NOMO-1 treated with dmso at 0.1 percent for 144 hours (cell line): ENCODE results near the gene KIF26A.

Source experiments
- DNase-seq: peaks from one replicate; lab custom pipeline; 2025; ENCODE audit not compliant: unreplicated experiment; lab: John Stamatoyannopoulos, UW

The KIF26A gene

DNA sequence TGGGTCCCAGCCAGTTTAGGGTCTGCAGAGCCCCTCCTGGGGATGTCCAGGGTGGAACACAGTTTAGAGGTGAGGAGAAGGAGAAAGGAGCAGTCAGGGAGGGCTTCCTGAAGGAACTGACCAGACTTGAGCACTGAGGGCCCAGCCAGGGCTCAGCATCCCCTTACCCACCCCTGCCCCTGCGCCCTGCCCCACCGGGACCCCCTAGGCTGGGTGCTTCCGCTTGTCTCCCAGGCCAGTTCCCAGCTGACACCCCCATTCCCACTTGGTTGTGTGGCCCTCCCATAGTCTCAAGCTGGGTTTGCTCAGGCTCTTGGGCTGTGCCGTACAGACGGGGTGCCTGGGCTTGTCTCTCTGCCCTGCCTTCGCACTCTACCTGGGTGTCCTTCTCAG is 26.3 kb upstream of the KIF26A start:
- DNase-seq, result no peak

GRCh38 chr14:104112609-104113571 is 25.5 kb upstream of the KIF26A start:
- DNase-seq, result no peak

GRCh38 chr14:104113631-104114420 is 24.6 kb upstream of the KIF26A start:
- no peak for DNase-seq

DNA sequence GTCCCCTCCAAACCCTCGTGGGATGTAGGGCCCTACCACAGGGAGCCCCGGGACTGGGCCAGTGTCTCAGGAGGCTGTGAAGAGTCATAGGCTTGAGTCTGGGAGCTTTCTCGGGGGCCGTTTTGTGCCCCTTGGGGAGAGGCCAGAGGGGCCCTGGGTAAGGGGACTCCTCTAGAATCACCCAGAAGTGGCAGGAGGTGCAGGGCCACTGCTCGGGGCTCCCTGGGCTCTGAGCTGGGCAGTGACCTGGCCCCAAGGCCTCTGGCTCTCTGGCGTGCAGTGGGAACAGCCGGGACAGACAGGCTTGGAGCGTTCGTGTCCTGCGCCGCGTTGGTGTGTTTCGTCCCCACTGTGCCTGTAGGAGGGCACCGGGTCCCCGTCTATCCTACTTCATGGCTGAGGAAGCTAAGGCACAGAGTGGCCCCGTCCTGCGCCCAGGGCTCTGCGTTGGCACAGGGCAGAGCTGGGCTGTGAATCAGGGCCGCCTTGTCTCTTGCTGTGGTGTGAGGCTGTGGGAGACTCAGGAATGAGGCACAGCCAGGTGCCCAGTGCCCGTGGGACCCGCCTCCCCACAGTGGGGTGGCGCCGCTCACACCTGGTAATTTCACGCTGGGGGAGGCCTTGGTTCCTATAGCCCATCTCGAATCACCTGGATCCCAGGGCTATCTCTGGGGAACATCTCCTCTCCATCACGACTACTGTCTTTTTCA is 23.8 kb upstream of the KIF26A start:
- no peak for DNase-seq

- no peak for DNase-seq
Measured at GRCh38 chr14:104115131-104115600, 23.2 kb upstream of the KIF26A start.

DNA sequence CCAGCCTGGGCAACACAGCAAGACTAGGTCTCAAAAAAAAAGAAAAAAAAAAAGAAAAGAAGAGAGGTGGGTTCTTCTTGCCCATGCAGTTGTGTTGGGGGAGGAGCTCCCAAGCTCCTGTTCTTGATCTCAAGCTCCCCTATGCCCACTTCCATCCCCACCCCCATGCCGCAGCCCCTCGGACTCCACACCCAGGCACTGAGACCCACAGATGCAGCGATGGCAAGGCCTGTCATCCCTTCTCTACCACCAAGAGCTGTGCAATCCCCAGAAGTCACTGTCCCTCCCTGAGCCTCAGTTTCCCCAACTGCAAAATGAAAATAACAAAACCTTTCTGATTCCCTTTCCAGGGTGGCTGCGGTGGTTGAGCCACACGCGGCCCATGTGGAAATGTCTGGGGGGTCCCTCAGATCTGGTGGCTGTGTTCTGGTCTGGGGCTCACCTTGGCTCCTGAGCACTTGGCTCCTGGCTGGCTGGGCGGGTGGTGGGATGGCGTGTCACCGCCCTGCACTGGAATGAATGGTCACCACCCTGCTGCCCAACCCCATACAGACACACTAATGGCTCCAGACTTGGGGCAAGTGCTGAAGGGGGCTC is 22.6 kb upstream of the KIF26A start:
- DNase-seq, result no peak

GRCh38 chr14:104116288-104116755 is 22.1 kb upstream of the KIF26A start:
- no peak for DNase-seq

GRCh38 chr14:104116756-104117340 is 21.5 kb upstream of the KIF26A start:
- no peak for DNase-seq

- DNase-seq, result no peak
Measured at GRCh38 chr14:104117341-104118005, 20.9 kb upstream of the KIF26A start.

- DNase-seq, result no peak
Measured at GRCh38 chr14:104118006-104118844, 20.2 kb upstream of the KIF26A start.

GRCh38 chr14:104119119-104119487 is 19.3 kb upstream of the KIF26A start:
- DNase-seq, result no peak

DNA sequence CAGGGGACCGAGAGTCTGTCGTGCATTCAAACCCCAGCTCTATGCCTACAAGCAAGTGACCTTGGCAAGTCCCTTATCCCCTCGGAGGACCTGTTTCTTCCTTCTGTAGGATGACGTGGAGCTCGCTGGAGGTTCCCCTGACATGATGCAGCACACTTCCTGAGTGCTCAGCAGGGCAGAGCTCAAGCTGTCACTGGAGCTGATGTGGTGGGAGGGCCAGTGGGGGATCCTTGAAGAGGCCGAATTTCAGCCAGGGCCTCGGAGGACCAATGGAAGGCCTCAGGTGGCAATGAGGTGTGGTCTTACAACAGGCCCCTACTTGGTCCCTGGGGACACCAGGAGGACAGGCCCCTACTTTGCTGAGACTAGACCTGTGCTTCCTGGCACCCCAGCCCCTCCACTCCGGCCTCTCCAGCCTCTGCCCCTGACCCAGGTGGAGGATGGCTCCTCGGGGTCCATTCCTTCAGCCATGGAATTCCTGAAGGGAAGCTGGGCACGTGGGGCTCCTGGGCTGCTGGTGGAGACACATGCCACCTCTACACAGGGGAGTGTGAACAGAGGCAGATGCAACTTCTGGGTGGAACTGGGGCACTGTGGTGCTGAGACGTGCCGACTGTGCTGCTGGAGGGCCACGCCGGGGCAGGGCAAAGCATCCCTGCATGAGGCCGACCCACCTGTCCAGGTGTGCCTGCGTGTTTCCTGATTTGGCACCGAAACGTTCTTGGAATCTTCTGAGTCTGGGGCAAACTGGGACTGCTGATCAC is 18.7 kb upstream of the KIF26A start:
- DNase-seq, result no peak

DNA sequence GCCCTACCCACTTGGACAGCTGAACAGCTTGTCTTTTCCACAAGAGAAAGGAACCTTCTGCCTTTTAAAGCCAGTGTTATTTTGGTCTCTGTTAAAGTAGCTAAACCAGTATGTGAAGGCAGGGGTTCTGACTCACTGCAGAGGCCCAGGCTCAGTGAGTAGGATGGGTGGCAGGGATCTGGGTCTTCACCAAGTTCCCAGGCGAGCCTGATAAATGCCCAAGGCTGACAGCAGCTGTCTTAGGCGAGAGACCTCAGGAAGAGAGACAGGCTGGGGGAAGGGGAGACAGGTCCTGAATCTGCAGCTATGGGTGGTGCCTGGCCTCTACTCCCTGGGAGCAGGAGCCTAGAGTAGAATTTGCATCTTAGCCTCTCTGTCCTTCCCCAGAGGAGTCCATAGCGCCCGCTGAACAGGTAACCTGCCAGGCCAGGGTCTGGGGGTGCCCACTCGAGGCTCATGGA is 18.1 kb upstream of the KIF26A start:
- no peak for DNase-seq

GRCh38 chr14:104121142-104121541 is 17.2 kb upstream of the KIF26A start:
- no peak for DNase-seq

- DNase-seq, result no peak
Measured at GRCh38 chr14:104123879-104124278, 14.5 kb upstream of the KIF26A start.

- no peak for DNase-seq
Measured at GRCh38 chr14:104125011-104125410, 13.4 kb upstream of the KIF26A start.

GRCh38 chr14:104126753-104127152 is 11.6 kb upstream of the KIF26A start:
- no peak for DNase-seq

- DNase-seq, result no peak
Measured at GRCh38 chr14:104128981-104129380, 9.4 kb upstream of the KIF26A start.
